Mesendoderm (in vitro differentiated cells): ENCODE measurements around the gene SLC18A2.

Source experiments
- DNase-seq: peaks from one replicate; pipeline ENCODE4 v3.0.0; 2013
- H2AK5ac ChIP-seq: 2 replicates; pipeline ENCODE4 v1.6.1; 2013; ENCODE audit warnings: low read length, inconsistent platforms
- H2BK120ac ChIP-seq: 2 replicates; pipeline ENCODE4 v1.6.1; 2013; ENCODE audit warnings: low read depth, mild to moderate bottlenecking, low read length, moderate library complexity, mixed read lengths
- H2BK15ac ChIP-seq: replicated peaks from 2 replicates; pipeline ENCODE4 v1.6.1; 2013; ENCODE audit warnings: low read depth, mild to moderate bottlenecking, moderate library complexity
- H2BK5ac ChIP-seq: 2 replicates; pipeline ENCODE4 v1.6.1; 2013; ENCODE audit warnings: low read length, inconsistent platforms
- H3K18ac ChIP-seq: 2 replicates; pipeline ENCODE4 v1.6.1; 2013; ENCODE audit warnings: mild to moderate bottlenecking, low read length, mixed read lengths
- H3K23ac ChIP-seq: one replicate; pipeline ENCODE4 v1.6.1; 2013; ENCODE audit warnings: low read length
- H3K27ac ChIP-seq: 2 replicates; pipeline ENCODE4 v1.5.1; 2013; ENCODE audit warnings: low read depth, mild to moderate bottlenecking, inconsistent platforms, low read length, moderate library complexity
- H3K27me3 ChIP-seq: 2 replicates; pipeline ENCODE4 v1.6.1; 2013; ENCODE audit warnings: low read length, control low read depth, mild to moderate bottlenecking, inconsistent platforms; ENCODE audit not compliant: insufficient read depth, poor library complexity
- H3K36me3 ChIP-seq: 2 replicates; pipeline ENCODE4 v1.6.1; 2013; ENCODE audit warnings: low read length, inconsistent platforms; ENCODE audit not compliant: control insufficient read depth, insufficient read depth
- H3K4ac ChIP-seq: one replicate; pipeline ENCODE4 v1.6.1; 2013; ENCODE audit warnings: low read depth, mild to moderate bottlenecking, low read length, moderate library complexity
- H3K4me1 ChIP-seq: 2 replicates; pipeline ENCODE4 v1.6.1; 2013; ENCODE audit warnings: low read depth, low read length, inconsistent platforms; ENCODE audit not compliant: control insufficient read depth
- H3K4me2 ChIP-seq: 2 replicates; pipeline ENCODE4 v1.6.1; 2013; ENCODE audit warnings: low read length
- H3K4me3 ChIP-seq: 2 replicates; pipeline ENCODE4 v1.5.1; 2013; ENCODE audit warnings: mild to moderate bottlenecking, low read length
- H3K56ac ChIP-seq: one replicate; pipeline ENCODE4 v1.6.1; 2013; ENCODE audit warnings: low read length
- H3K79me1 ChIP-seq: 2 replicates; pipeline ENCODE4 v1.6.1; 2013; ENCODE audit warnings: low read length, inconsistent platforms
- H3K79me2 ChIP-seq: 2 replicates; pipeline ENCODE4 v1.6.1; 2013; ENCODE audit warnings: mild to moderate bottlenecking, low read length; ENCODE audit not compliant: control insufficient read depth, insufficient read depth
- H3K9ac ChIP-seq: 2 replicates; pipeline ENCODE4 v1.6.1; 2013; ENCODE audit warnings: low read length, inconsistent platforms
- H4K5ac ChIP-seq: one replicate; pipeline ENCODE4 v1.6.1; 2013; ENCODE audit warnings: low read length
- H4K8ac ChIP-seq: one replicate; pipeline ENCODE4 v1.6.1; 2013; ENCODE audit warnings: low read depth, mild to moderate bottlenecking, control low read depth, low read length, moderate library complexity
- WGBS: extraction: QIAGEN DNeasy Blood & Tissue Kit; methylation state at CpG from one replicate; pipeline ENCODE4 v1.1.7; 2013; ENCODE audit warnings: low lambda C conversion rate, missing lambda C conversion rate; ENCODE audit not compliant: insufficient coverage; ENCODE audit errors: extremely low coverage; 5-methylcytosine and 5-hydroxymethylcytosine counted together

The SLC18A2 gene

DNA sequence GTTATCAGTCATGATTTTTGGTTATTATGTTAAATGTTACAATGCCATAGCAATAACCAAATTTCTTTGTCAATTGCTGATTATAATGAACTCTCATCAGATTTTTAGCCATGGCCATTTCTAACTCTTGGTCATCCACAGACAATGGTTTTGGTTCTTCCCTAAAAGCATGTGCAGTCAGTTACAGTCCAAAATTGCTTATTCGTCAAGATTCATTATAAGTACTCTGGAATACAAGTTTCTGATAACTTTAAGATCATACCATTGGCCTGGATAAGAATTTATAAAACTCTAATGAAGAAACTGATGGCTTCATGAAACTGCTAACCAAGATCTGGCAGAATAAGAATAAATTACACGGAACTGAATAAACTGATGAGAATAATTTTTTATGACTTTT is 83.5 kb downstream of the SLC18A2 start:
- no CpG with 5 or more reads among the region's 2 CpGs for WGBS
- Histone ChIP-seq H3K36me3 (no peaks in the 10 kb centered on the region), H3K4ac (no peak overlapping the region), H2BK15ac (no peak overlapping the region), H3K79me2 (no peaks in the 10 kb centered on the region), H3K4me1 (no peaks in the 10 kb centered on the region), H2BK120ac (no peak overlapping the region), H3K4me2 (no peak overlapping the region), H4K5ac (no peak overlapping the region), H3K4me3 (no peak overlapping the region), H3K23ac (no peak overlapping the region), H3K79me1 (peaks cover 4% of the 10 kb centered on the region), H3K27ac (no peak overlapping the region), H3K56ac (no peak overlapping the region), H4K8ac (no peak overlapping the region), H3K18ac (no peak overlapping the region), H2AK5ac (no peak overlapping the region), H2BK5ac (no peak overlapping the region), H3K9ac (no peak overlapping the region), H3K27me3 (no peaks in the 10 kb centered on the region)
- no peak for DNase-seq

DNA sequence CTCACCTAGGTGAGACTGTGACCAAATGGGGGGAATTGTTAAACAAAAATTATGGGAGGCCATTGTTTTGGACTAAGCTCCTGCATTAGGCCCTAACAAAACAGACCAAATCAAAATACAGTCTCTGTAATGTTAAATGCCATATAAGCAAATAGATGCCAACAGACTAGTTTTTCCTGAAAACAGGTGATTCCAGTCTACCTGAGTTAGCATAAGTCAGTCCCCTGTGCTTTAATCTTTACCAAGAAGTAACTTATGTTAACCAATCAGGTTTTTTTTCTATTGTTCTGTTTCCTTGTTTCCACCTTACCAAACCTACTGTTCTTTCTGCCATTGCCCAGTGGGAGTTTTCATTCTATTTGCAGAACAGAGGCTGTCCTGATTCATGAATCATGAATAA is 86.3 kb downstream of the SLC18A2 start:
- Histone ChIP-seq H4K8ac (no peak overlapping the region), H4K5ac (no peak overlapping the region), H2BK5ac (no peak overlapping the region), H3K4me3 (no peak overlapping the region), H2BK15ac (no peak overlapping the region), H3K79me2 (no peaks in the 10 kb centered on the region), H3K9ac (no peak overlapping the region), H3K79me1 (peaks cover 6% of the 10 kb centered on the region), H3K36me3 (no peaks in the 10 kb centered on the region), H3K27me3 (no peaks in the 10 kb centered on the region), H3K18ac (no peak overlapping the region), H3K27ac (no peak overlapping the region), H2BK120ac (no peak overlapping the region), H3K56ac (no peak overlapping the region), H3K4me2 (no peak overlapping the region), H3K4ac (no peak overlapping the region), H3K23ac (no peak overlapping the region), H2AK5ac (no peak overlapping the region), H3K4me1 (no peaks in the 10 kb centered on the region)
- DNase-seq: no peak
